ENCODE measurements around the gene KCNMA1.

KCNMA1 gene

GRCh38 chr10:77197544-77197943 is 440.1 kb downstream of the KCNMA1 start:
- no peak for DNase-seq
- Histone ChIP-seq H3K4me3 (ENCODE audit: insufficient read depth, low read depth, low read length, poor library complexity, severe bottlenecking) (no peak overlapping the region), H3K36me3 (ENCODE audit: control insufficient read depth, insufficient read depth, low read length) (no peaks in the 10 kb centered on the region), H3K4me1 (ENCODE audit: control insufficient read depth, insufficient read depth, low read length, poor library complexity, severe bottlenecking) (no peaks in the 10 kb centered on the region), H3K9me3 (ENCODE audit: control insufficient read depth, low read length) (no peaks in the 10 kb centered on the region), H3K27ac (ENCODE audit: insufficient read depth, low read length, poor library complexity, severe bottlenecking) (no peak overlapping the region), H3K27me3 (replicated peaks; ENCODE audit: control insufficient read depth, insufficient read depth, low read length, poor library complexity, severe bottlenecking) (no peaks in the 10 kb centered on the region)

GRCh38 chr10:77196614-77197013 is 441.0 kb downstream of the KCNMA1 start:
- no peak overlapping the region for H3K27ac ChIP-seq (ENCODE audit: insufficient read depth, low read length, poor library complexity, severe bottlenecking)
- H3K27me3 ChIP-seq (replicated peaks; ENCODE audit: control insufficient read depth, insufficient read depth, low read length, poor library complexity, severe bottlenecking) = no peaks in the 10 kb centered on the region
- H3K36me3 ChIP-seq (ENCODE audit: control insufficient read depth, insufficient read depth, low read length) = no peaks in the 10 kb centered on the region
- no peaks in the 10 kb centered on the region for H3K9me3 ChIP-seq (ENCODE audit: control insufficient read depth, low read length)
- DNase-seq = no peak
- H3K4me1 ChIP-seq (ENCODE audit: control insufficient read depth, insufficient read depth, low read length, poor library complexity, severe bottlenecking) = no peaks in the 10 kb centered on the region
- no peak overlapping the region for H3K4me3 ChIP-seq (ENCODE audit: insufficient read depth, low read depth, low read length, poor library complexity, severe bottlenecking)

GRCh38 chr10:77195101-77195500 is 442.5 kb downstream of the KCNMA1 start:
- H3K9me3 ChIP-seq (ENCODE audit: control insufficient read depth, low read length) = no peaks in the 10 kb centered on the region
- H3K27me3 ChIP-seq (replicated peaks; ENCODE audit: control insufficient read depth, insufficient read depth, low read length, poor library complexity, severe bottlenecking) = no peaks in the 10 kb centered on the region
- H3K4me3 ChIP-seq (ENCODE audit: insufficient read depth, low read depth, low read length, poor library complexity, severe bottlenecking) = no peak overlapping the region
- H3K27ac ChIP-seq (ENCODE audit: insufficient read depth, low read length, poor library complexity, severe bottlenecking) = no peak overlapping the region
- DNase-seq = no peak
- H3K36me3 ChIP-seq (ENCODE audit: control insufficient read depth, insufficient read depth, low read length) = no peaks in the 10 kb centered on the region
- no peaks in the 10 kb centered on the region for H3K4me1 ChIP-seq (ENCODE audit: control insufficient read depth, insufficient read depth, low read length, poor library complexity, severe bottlenecking)

GRCh38 chr10:77193001-77193400 is 444.6 kb downstream of the KCNMA1 start:
- Histone ChIP-seq H3K4me1 (ENCODE audit: control insufficient read depth, insufficient read depth, low read length, poor library complexity, severe bottlenecking) (no peaks in the 10 kb centered on the region), H3K27me3 (replicated peaks; ENCODE audit: control insufficient read depth, insufficient read depth, low read length, poor library complexity, severe bottlenecking) (no peaks in the 10 kb centered on the region)

GRCh38 chr10:77192402-77192801 is 445.2 kb downstream of the KCNMA1 start:
- Histone ChIP-seq H3K27ac (ENCODE audit: insufficient read depth, low read length, poor library complexity, severe bottlenecking) (no peak overlapping the region), H3K27me3 (replicated peaks; ENCODE audit: control insufficient read depth, insufficient read depth, low read length, poor library complexity, severe bottlenecking) (no peaks in the 10 kb centered on the region), H3K4me1 (ENCODE audit: control insufficient read depth, insufficient read depth, low read length, poor library complexity, severe bottlenecking) (no peaks in the 10 kb centered on the region), H3K4me3 (ENCODE audit: insufficient read depth, low read depth, low read length, poor library complexity, severe bottlenecking) (no peak overlapping the region), H3K9me3 (ENCODE audit: control insufficient read depth, low read length) (no peaks in the 10 kb centered on the region), H3K36me3 (ENCODE audit: control insufficient read depth, insufficient read depth, low read length) (no peaks in the 10 kb centered on the region)
- DNase-seq = no peak

More at GRCh38 chr10:77193001-77193400, 444.6 kb downstream of the KCNMA1 start:
- Histone ChIP-seq H3K36me3 (ENCODE audit: control insufficient read depth, insufficient read depth, low read length) (no peaks in the 10 kb centered on the region), H3K4me3 (ENCODE audit: insufficient read depth, low read depth, low read length, poor library complexity, severe bottlenecking) (no peak overlapping the region), H3K27ac (ENCODE audit: insufficient read depth, low read length, poor library complexity, severe bottlenecking) (no peak overlapping the region), H3K9me3 (ENCODE audit: control insufficient read depth, low read length) (no peaks in the 10 kb centered on the region)
- no peak for DNase-seq

GRCh38 chr10:77191324-77192049 is 446.1 kb downstream of the KCNMA1 start:
- no peak overlapping the region for H3K27ac ChIP-seq (ENCODE audit: insufficient read depth, low read length, poor library complexity, severe bottlenecking)
- H3K4me1 ChIP-seq (ENCODE audit: control insufficient read depth, insufficient read depth, low read length, poor library complexity, severe bottlenecking) = no peaks in the 10 kb centered on the region
- no peaks in the 10 kb centered on the region for H3K9me3 ChIP-seq (ENCODE audit: control insufficient read depth, low read length)
- no peak for DNase-seq
- no peaks in the 10 kb centered on the region for H3K27me3 ChIP-seq (replicated peaks; ENCODE audit: control insufficient read depth, insufficient read depth, low read length, poor library complexity, severe bottlenecking)
- no peak overlapping the region for H3K4me3 ChIP-seq (ENCODE audit: insufficient read depth, low read depth, low read length, poor library complexity, severe bottlenecking)
- H3K36me3 ChIP-seq (ENCODE audit: control insufficient read depth, insufficient read depth, low read length) = no peaks in the 10 kb centered on the region

- Histone ChIP-seq H3K27ac (ENCODE audit: insufficient read depth, low read length, poor library complexity, severe bottlenecking) (no peak overlapping the region), H3K36me3 (ENCODE audit: control insufficient read depth, insufficient read depth, low read length) (no peaks in the 10 kb centered on the region), H3K4me1 (ENCODE audit: control insufficient read depth, insufficient read depth, low read length, poor library complexity, severe bottlenecking) (no peaks in the 10 kb centered on the region), H3K27me3 (replicated peaks; ENCODE audit: control insufficient read depth, insufficient read depth, low read length, poor library complexity, severe bottlenecking) (no peaks in the 10 kb centered on the region), H3K4me3 (ENCODE audit: insufficient read depth, low read depth, low read length, poor library complexity, severe bottlenecking) (no peak overlapping the region), H3K9me3 (ENCODE audit: control insufficient read depth, low read length) (no peaks in the 10 kb centered on the region)
- DNase-seq = no peak
These were observed 447.3 kb downstream of the KCNMA1 start for GRCh38 chr10:77190291-77190690.

GRCh38 chr10:77189520-77189919 is 448.1 kb downstream of the KCNMA1 start:
- H3K27me3 ChIP-seq (replicated peaks; ENCODE audit: control insufficient read depth, insufficient read depth, low read length, poor library complexity, severe bottlenecking) = no peaks in the 10 kb centered on the region
- DNase-seq = no peak
- H3K27ac ChIP-seq (ENCODE audit: insufficient read depth, low read length, poor library complexity, severe bottlenecking) = no peak overlapping the region
- no peak overlapping the region for H3K4me3 ChIP-seq (ENCODE audit: insufficient read depth, low read depth, low read length, poor library complexity, severe bottlenecking)
- H3K4me1 ChIP-seq (ENCODE audit: control insufficient read depth, insufficient read depth, low read length, poor library complexity, severe bottlenecking) = no peaks in the 10 kb centered on the region
- H3K9me3 ChIP-seq (ENCODE audit: control insufficient read depth, low read length) = no peaks in the 10 kb centered on the region
- no peaks in the 10 kb centered on the region for H3K36me3 ChIP-seq (ENCODE audit: control insufficient read depth, insufficient read depth, low read length)

- no peak overlapping the region for H3K4me3 ChIP-seq (ENCODE audit: insufficient read depth, low read depth, low read length, poor library complexity, severe bottlenecking)
- no peaks in the 10 kb centered on the region for H3K9me3 ChIP-seq (ENCODE audit: control insufficient read depth, low read length)
- DNase-seq = no peak
- H3K27ac ChIP-seq (ENCODE audit: insufficient read depth, low read length, poor library complexity, severe bottlenecking) = no peak overlapping the region
- no peaks in the 10 kb centered on the region for H3K36me3 ChIP-seq (ENCODE audit: control insufficient read depth, insufficient read depth, low read length)
- no peaks in the 10 kb centered on the region for H3K27me3 ChIP-seq (replicated peaks; ENCODE audit: control insufficient read depth, insufficient read depth, low read length, poor library complexity, severe bottlenecking)
- no peaks in the 10 kb centered on the region for H3K4me1 ChIP-seq (ENCODE audit: control insufficient read depth, insufficient read depth, low read length, poor library complexity, severe bottlenecking)
These were observed 448.5 kb downstream of the KCNMA1 start for GRCh38 chr10:77189075-77189474.

- no peak for DNase-seq
- Histone ChIP-seq H3K27me3 (replicated peaks; ENCODE audit: control insufficient read depth, insufficient read depth, low read length, poor library complexity, severe bottlenecking) (no peaks in the 10 kb centered on the region), H3K4me3 (ENCODE audit: insufficient read depth, low read depth, low read length, poor library complexity, severe bottlenecking) (no peak overlapping the region), H3K27ac (ENCODE audit: insufficient read depth, low read length, poor library complexity, severe bottlenecking) (no peak overlapping the region), H3K9me3 (ENCODE audit: control insufficient read depth, low read length) (no peaks in the 10 kb centered on the region), H3K36me3 (ENCODE audit: control insufficient read depth, insufficient read depth, low read length) (no peaks in the 10 kb centered on the region), H3K4me1 (ENCODE audit: control insufficient read depth, insufficient read depth, low read length, poor library complexity, severe bottlenecking) (no peaks in the 10 kb centered on the region)
These were observed 449.1 kb downstream of the KCNMA1 start for GRCh38 chr10:77188521-77188920.

Data from effector memory CD4-positive, alpha-beta T cell (primary cell).